GM21526 (cell line): Measurements from ENCODE around the gene KIAA0825.

Experiments used
- ATAC-seq: cut with Tn5 transposase; IDR thresholded peaks from one replicate; pipeline ENCODE4 v1.9.1; 2021; ENCODE audit warnings: moderate library complexity; ENCODE audit not compliant: unreplicated experiment, low FRiP score

The KIAA0825 gene, protein sequence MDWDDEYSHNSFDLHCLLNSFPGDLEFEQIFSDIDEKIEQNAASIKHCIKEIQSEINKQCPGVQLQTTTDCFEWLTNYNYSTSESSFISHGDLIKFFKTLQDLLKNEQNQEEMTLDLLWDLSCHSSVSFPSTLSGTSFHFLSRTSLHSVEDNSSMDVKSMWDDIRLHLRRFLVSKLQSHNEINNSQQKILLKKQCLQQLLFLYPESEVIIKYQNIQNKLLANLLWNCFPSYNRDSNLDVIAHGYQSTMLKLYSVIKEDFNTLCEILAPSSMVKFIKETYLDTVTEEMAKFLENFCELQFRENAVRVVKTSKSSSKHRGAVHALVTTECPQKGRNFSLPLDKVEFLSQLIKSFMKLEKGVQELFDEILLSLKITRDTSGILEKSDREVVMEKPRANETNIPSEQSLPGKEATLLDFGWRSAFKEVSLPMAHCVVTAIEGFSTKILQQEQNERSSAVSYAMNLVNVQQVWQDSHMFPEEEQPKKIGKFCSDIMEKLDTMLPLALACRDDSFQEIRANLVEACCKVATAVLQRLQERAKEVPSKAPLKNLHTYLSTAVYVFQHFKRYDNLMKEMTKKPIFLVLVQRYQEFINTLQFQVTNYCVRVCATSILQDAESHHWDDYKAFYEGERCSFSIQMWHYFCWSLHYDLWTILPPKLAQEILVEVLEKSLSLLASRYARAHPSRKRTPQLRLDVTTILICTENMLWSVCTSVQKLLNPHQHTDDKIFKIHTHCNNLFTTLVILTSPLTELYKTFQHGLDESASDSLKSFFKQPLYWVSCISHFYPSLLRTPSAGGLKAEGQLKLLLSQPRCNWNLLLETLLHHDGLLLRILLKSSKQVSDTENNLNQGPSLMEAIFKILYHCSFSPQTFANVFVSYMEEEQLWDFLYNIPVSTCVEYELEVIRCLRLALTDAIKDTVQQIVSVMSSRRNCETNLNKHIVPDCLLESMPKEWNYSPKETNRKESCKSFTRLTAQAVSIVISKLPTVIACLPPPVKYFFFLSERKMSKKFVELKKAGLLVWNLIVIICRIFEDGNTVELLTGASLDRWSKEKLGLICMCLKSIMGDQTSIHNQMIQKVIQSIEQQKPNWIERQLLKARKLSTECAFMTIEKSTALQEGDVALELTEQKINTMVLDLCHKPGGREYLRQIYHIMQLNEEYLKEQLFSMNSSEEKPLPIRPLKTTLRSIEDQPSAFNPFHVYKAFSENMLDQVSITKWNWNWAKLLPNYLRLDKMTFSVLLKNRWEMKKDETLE (N-terminal part only)

DNA sequence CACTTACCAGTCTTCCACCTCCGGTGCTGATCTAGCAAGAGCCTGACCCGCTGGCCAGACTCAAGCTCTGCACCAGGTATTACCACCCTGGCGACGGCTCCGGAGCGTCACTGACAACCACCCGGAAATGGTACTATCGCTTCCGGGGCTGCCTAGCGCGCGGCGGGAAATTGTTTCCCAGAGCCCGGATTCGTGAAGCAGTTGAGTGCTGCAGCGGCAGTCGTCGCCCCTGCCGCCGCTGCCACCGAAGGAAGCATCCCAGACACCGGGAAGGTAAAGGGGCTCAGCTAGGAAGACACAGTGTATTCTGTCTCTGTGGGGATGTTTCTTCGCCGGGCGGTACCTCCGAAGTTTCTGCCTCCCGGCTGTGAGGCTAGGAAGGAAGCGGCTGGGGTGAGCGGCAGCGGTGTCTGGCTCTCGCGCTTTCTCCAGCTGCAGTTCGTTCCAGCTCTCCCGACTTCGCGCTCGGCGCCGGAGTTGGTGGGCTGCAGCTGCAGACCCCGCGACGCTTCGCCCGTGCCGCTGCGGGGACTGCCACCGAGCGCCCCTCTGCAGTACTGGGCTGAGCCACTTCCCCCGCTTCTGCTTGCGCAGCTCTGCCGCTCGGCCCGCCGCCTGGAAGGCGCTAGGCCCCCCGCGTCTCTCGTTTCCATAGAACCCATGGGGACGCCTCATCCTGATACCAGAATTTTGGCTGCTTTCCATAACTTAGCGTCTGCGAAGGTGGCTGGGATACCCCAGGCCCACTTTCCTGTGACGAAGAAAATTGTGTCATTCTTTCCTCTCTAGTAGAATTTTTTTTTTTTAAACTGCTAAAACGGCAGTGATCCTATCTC, at the start of gene KIAA0825, which contains the start of gene SLF1:
Gene KIAA0825, minus strand, starts transcription at position 112 of the 836 bp plus-strand sequence. CDS start 81,478 bp downstream, outside the sequence.
Gene SLF1, plus strand, starts transcription at position 177 of the 836 bp plus-strand sequence. CDS start 10,142 bp downstream, outside the sequence.
- ATAC-seq = peak; percentile 96

DNA sequence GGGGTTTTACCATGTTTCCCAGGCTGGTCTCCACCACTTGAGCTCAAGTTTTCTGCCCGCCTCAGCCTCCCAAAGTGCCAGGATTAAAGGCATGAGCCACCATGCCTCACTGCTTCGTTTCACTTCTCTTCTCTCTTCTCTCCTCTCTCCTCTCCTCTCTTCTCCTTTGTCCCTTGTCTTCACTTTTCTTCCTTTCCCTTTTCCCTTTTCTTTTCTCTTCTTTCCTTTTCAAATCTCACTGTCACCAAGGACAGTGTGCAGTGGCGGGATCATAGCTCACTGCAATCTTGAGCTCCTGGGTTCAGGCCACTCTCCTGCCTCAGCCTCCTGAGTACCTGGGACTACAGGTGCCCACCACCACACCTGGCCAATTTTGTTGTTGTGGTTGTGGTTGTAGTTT, 49.5 kb upstream of the KIAA0825 start:
- ATAC-seq = no peak

DNA sequence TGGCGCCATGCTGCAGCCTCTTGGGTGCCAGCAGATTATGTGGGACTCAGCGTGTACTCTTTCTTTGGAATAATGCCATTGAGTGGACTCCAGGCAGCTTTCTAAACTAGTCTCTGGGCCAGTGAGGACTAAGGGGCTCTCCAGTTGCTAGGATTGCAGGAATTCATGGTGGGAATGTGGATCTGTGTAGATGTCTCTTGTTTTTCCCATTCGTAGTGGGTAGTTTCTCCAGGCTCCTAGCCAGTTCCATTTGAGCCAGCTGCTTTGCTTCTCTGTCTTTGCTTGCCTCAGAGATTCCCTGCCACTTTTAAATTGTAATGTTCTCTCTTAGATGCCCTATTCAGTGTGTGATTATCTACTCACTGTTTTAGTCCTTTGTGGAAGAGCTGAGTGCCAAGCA, 42.7 kb upstream of the KIAA0825 start:
- ATAC-seq = no peak

DNA sequence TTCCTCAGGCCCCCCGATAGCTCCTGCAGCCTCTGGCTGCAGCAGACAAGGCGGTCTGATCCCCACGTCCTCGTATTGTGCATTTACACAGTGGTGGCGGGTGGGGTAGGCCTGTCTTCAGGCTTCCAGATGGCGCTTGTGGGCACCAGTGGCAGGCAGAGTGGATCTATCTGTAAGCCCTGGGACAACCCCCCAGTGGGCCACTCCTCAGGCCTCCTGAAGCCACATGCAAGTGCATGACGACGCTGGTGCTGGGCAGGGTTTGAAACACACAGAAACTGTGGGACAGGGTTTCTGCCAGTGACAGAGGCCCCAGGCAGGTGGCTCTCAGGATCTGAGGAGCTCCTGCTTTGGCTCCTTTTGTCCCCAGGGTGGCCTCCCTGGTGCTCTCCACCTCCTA, 42.1 kb upstream of the KIAA0825 start:
- ATAC-seq = no peak

DNA sequence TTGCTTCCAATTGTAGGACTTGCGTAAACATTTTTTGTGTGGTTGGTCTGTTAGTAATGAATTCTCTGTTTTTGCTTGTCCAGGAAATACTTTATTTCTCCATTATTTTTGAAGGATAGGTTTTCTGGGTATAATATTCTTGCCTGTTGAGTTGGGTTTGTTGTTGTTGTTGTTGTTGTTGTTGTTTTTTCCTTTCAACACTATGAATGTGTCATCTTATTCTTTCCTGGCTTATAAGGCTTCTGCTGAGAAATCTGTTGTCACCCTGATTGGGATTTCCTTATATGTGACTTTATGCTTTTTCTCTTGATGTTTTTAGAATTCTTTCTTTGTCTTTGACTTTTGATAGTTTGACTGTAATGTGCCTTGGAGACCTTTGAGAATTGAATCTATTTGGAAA, 39.9 kb upstream of the KIAA0825 start:
- ATAC-seq = no peak

DNA sequence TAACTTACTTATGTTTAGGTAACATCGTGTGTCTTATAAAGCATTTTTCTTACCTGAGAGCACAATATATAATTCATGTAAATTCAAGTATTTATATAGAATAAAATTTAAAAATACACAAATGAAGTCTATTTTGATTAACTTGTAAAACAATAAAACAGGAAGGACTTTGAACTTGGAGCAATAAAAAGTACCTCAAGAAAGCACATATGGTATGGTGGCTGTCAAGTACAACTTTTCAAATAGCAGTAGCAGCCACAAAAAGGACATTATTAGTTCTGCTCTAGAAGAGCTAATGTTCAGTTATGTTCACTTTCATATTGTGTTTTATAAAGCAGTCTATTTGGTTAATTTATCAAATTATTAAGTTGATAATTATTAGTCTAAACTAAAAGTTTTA, 31.5 kb upstream of the KIAA0825 start:
- no peak for ATAC-seq

DNA sequence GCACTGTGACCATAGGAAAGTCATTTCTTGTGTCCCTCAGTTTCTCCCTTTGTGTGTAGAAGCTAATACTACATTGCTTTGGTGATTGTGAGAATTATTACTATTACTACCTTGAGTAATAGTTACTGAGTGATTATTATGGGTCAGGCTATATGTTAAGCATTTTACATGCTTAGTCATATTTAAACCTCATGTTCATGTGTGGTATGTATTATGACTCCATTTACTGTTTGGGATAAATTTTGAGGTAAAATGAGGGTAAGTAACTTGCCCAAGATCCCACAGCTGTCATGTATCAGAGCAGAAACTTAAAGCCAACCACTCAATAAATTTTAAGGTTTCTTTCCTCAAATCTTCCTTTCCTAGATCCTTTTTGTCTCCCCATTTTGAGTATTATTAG, 28.4 kb upstream of the KIAA0825 start:
- no peak for ATAC-seq

DNA sequence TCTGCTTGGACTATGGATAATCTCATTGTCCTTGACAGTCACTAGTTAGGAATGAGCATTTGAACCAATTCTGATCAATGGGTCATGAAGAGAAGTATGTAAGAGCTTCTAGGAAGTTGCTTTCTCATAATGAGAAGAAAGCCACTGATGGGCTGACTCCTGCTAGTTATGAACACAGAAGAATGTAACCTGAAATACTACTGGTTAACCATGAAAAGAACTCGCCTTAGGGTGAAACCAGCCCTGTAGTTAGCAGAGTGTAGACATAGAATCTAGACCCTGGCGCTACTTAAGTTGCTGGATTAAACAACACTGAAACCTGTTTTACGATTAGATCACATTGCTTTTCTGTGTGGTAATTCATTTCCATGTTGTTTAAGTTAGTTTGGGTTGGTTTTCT, 26.6 kb upstream of the KIAA0825 start:
- no peak for ATAC-seq

DNA sequence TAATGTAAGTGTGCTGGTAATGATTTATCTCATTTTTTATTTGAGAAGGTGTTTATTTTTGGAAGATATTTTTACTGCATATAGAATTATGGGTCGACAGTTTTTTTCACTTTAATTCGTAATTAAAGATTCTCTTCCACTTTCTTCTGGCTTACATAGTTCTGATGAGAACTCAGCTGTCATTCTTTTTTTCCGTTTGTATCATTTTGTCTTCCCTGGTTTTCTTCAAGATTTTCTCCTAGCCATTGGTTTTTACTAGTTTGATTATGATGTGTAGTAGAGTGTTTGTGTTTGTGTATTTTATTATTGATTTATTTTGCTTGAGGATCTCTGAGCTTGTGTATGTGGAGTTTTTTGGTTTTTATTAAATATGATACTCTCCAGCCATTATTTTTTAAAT, 21.8 kb upstream of the KIAA0825 start:
- ATAC-seq = no peak

DNA sequence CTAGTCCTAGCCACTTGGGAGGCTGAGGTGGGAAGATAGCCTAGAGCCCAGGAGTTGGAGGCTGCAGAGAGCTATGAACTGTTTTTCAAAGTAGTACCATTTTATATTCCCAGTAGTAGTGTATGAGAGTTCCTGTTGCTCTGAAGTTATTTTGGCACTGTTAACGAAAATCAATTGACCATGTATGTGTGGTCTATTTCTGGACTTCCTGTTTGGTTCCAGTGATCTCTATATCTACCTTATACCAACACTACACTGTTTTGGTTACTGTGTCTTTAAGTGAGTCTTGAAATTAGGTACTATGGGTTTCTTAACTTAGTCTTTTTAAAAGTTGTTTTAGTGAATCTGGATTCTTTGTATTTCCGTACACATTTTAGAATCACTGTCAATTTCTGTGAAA, 13.6 kb upstream of the KIAA0825 start:
- ATAC-seq = peak; percentile 95

DNA sequence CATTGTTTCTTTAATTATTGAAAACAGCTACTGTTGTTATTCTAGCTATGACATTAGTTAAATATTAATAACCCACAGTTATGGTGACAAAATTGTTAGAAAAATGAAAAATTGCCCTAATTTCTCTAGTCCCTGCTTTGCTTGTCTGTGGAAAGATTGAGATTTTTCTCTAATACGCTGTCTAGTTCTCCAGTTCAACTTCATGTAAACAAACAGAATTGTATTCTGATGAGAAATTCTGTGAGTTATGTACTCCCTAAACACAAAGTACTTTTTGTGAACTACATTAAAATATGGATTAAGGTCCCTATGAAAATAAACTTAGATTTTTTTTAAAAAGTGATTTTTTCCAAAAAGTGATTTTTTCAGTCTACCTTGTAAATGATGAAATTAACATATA, 8.8 kb upstream of the KIAA0825 start:
- no peak for ATAC-seq

DNA sequence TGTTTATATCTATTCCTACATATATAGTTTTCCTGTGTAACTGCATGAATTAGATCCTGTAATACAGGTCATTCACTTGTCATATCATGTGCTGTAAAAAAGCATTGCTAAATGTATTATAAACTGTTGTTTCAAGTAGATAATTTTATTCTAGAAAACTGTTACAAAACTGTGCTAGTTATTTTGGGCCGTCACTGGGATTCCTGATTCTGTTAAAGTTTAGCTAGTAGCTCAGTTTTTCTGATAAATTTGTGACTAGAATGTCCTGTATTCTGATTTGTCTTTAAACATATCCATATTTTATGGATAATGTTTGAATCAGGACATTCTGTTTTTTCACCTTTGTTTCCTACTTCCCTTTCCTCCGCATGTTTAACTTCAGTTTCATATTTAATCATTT, 5.5 kb upstream of the KIAA0825 start:
- ATAC-seq = no peak

DNA sequence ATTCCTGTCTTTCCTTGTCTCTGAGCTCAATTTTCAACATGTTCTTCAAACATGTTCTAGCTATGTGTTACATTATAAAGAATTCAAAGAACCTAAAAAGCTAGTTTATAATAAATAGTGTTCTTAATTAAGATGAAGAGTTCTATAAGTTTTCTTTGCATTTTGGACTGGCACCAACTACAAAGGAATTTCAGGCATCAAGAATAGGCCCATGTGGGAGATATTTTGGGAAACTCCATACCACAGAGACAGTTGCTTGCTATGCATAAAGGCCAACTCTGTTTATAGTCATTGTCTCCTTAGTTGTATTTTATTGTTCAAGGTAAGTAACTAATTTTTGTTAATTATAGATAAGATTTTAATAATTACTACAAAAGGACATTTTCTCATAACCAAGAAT, 4.6 kb upstream of the KIAA0825 start:
- ATAC-seq = no peak

DNA sequence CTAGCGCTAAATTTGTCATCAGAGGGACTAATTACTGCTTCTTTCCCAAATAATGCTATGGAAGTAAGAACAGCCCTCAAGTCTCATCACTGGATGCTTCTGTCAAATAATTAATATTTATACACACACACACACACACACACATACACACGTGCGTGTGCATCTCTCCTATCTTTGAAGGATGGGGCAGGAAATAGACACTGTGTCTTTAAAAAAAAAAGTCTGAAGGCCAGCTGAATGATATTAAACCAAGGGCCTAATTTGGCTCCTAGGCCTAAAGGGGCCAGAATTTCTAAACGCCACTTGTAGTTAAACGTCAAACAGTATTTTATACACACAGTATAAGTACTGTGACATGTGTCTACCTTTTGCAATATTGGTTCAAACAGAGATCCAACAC, 3.4 kb upstream of the KIAA0825 start:
- ATAC-seq = no peak

DNA sequence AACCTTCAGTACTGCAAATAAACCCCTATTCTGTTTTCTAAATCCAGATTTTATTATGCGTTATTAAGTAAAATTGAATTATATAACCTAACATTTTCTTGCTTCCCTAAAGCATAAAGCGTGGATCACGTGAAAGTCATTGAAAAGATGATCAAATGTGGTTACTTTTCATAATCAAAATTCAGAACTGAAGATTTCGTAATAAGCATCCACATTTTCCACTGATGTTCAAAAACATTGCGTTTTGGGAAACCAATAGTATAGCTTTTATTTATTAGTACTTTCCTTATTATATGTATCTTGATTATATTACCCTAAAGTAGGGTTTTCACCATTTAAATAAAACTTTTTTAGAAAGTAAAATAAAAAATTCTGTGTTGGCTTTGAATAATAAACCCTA, 1.9 kb upstream of the KIAA0825 start:
- ATAC-seq = no peak

DNA sequence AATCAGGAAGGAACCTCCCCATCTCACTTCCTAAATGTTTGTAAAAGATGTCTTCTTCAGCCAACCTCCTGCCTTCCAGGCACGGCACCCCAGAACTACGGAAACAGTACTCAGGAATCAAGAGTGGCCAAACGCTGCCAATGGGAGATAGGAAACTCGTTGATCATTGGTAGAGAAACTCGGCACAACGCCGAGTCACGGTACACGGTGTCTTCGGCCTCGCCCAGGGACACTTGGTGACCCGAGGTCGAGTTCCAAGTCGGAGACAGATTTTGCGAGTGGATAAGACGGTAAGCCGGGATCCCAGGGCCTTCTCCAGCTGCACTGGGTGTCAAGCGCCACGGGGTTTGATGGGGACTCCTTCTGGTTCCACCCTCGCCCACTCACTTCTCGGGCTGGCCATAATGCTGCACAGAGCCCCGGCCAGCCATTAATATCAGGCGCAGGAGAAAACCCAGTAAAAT, 343 bp downstream of the KIAA0825 start:
- ATAC-seq = peak; percentile 34

DNA sequence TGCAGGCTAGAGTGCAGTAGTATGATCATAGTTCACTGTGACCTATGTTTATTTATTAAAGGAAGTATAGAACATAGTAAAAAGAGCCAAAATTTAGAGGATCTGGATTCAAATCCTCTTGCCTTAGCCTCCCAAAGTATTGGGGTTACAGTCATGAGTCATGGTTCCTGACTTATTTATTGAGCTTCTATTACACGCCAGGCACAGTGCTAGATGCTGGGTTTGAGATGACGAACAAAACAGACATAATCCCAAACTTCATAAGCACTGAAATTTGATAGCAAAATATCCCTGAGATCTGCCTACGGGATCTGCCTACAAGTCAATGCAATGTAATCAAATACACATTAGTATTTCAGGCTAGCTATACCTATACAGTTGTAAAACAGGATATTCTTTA, 2.5 kb downstream of the KIAA0825 start:
- no peak for ATAC-seq

DNA sequence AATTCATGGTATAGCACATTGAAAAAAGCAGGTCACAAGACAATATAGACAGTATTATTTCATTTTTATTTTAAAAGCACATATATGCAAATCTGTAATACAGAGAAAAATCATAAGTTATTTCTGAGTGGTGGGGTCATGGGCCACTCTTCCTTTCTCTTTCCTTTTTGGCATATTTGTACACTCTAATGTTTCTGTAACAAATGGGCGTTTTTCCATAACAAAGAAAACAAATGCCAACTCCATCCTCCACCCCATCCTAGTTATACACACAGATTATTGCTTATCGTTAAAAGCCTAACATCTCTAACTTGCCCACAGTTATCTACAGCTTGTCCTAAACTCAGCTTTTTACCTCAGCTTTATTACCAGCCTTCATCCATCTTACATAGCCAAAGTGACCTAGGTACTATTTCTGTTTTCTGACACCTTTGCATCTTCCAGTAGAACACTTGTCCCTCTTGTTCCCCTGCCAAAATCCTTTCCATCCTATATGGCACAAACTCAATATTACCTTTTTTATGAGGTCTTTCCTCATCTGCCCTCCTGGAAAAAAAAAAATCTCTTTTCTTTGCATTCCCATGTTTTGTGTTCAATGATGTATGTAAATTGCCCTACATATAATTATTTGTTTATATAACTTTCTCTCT, 4.1 kb downstream of the KIAA0825 start:
- ATAC-seq = no peak

DNA sequence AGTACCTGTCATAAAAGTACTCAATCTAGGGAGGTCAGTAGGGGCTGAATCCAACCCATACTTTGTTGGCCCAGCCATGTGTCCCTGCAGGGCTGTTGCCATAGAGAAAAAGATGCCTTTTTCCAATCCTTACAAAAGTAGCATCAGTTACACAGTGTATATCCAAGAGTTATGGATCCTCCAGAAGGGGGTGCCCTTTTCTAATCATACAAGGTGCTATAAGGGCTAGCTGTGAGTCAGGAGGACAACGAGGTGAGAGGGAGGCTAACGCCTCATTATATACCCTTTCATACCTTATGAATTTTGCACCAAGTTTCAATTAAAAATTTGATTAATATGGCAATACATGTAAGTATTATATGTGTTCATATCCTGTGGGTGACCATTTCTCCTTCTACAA, 4.8 kb downstream of the KIAA0825 start:
- no peak for ATAC-seq
